Measurements from ENCODE around the gene PHACTR1.

Gene PHACTR1

GRCh38 chr6:13285705-13286104 lies 569.1 kb downstream of the PHACTR1 start:
- no peak for DNase-seq (ENCODE audit: low read depth in 2 of 2)

GRCh38 chr6:13286181-13286580 lies 569.6 kb downstream of the PHACTR1 start:
- no peak for DNase-seq (ENCODE audit: low read depth in 2 of 2)

- no peak for DNase-seq (ENCODE audit: low read depth in 2 of 2)
These were observed 570.5 kb downstream of the PHACTR1 start for GRCh38 chr6:13287104-13287503.

- no peak for DNase-seq (ENCODE audit: low read depth in 2 of 2)
These were observed 571.9 kb downstream of the PHACTR1 start for GRCh38 chr6:13288481-13288880.

- DNase-seq (ENCODE audit: low read depth in 2 of 2) = no peak
These were observed 572.4 kb downstream of the PHACTR1 start for GRCh38 chr6:13288969-13289391.

GRCh38 chr6:13289789-13290318 lies 573.3 kb downstream of the PHACTR1 start:
- no peak for DNase-seq (ENCODE audit: low read depth in 2 of 2)

GRCh38 chr6:13290335-13290734 lies 573.8 kb downstream of the PHACTR1 start:
- DNase-seq (ENCODE audit: low read depth in 2 of 2) = no peak

GRCh38 chr6:13292774-13293173 lies 576.2 kb downstream of the PHACTR1 start:
- no peak for DNase-seq (ENCODE audit: low read depth in 2 of 2)

GRCh38 chr6:13294499-13295069 lies 578.0 kb downstream of the PHACTR1 start:
- DNase-seq (ENCODE audit: low read depth in 2 of 2) = no peak

- DNase-seq (ENCODE audit: low read depth in 2 of 2) = no peak
These were observed 579.0 kb downstream of the PHACTR1 start for GRCh38 chr6:13295576-13295975.

GRCh38 chr6:13296536-13296997 lies 580.0 kb downstream of the PHACTR1 start:
- DNase-seq (ENCODE audit: low read depth in 2 of 2) = no peak

GRCh38 chr6:13297391-13297790 lies 580.8 kb downstream of the PHACTR1 start:
- no peak for DNase-seq (ENCODE audit: low read depth in 2 of 2)

- DNase-seq (ENCODE audit: low read depth in 2 of 2) = no peak
These were observed 581.9 kb downstream of the PHACTR1 start for GRCh38 chr6:13298446-13298845.

GRCh38 chr6:13299403-13299821 lies 582.8 kb downstream of the PHACTR1 start:
- DNase-seq (ENCODE audit: low read depth in 2 of 2) = no peak

GRCh38 chr6:13299918-13300317 lies 583.4 kb downstream of the PHACTR1 start:
- DNase-seq (ENCODE audit: low read depth in 2 of 2) = no peak

GRCh38 chr6:13300643-13301590 lies 584.4 kb downstream of the PHACTR1 start:
- no peak for DNase-seq (ENCODE audit: low read depth in 2 of 2)

- DNase-seq (ENCODE audit: low read depth in 2 of 2) = no peak
These were observed 585.7 kb downstream of the PHACTR1 start for GRCh38 chr6:13302291-13302690.

GRCh38 chr6:13302751-13303667 lies 586.4 kb downstream of the PHACTR1 start:
- DNase-seq (ENCODE audit: low read depth in 2 of 2) = peak; percentile 5 to 27

- DNase-seq (ENCODE audit: low read depth in 2 of 2) = peak in 1 of 2 experiments; percentile 28
These were observed 587.1 kb downstream of the PHACTR1 start for GRCh38 chr6:13303668-13304017.

GRCh38 chr6:13304101-13304500 lies 587.5 kb downstream of the PHACTR1 start:
- DNase-seq (ENCODE audit: low read depth in 2 of 2) = no peak

GRCh38 chr6:13304580-13305260 lies 588.2 kb downstream of the PHACTR1 start:
- no peak for DNase-seq (ENCODE audit: low read depth in 2 of 2)
